Measurements from ENCODE around the gene CCNA1. TPM values are rescaled to one million over a fixed set of nuclear protein-coding genes. Genes with fewer than 3 reads are reported as not detected.

The CCNA1 gene
- total RNA-seq, 1 experiment from 2014 or later, result 2.7 TPM

- no peak overlapping the region for H3K9ac ChIP-seq (ENCODE audit: extremely low read depth, insufficient read length, low read length)
- Mint-ChIP-seq H3K36me3 (ENCODE audit: insufficient read depth in 1 of 3, low read depth in 3 of 3) (peaks cover 6 to 35% (median 18%) of the 10 kb centered on the region in 3 experiments; a peak in 6 of 7 replicates), H3K4me3 (no peak overlapping the region), H3K4me1 (peaks cover 6 to 13% of the 10 kb centered on the region in 2 experiments), H3K27me3 (ENCODE audit: low read depth) (no peaks in the 10 kb centered on the region; the same call in 1 of the 2 replicates), H3K9me3 (peaks cover 35 to 51% of the 10 kb centered on the region in 2 experiments), H3K27ac (no peak overlapping the region)
- H3K56ac ChIP-seq (ENCODE audit: insufficient read length, low read depth, low read length), result no peak overlapping the region
- no peak overlapping the region for H3K14ac ChIP-seq (ENCODE audit: insufficient read depth, low read length)
- H3K27ac ChIP-seq (ENCODE audit: insufficient read length, low read depth, low read length), result no peak overlapping the region
- no peak overlapping the region for H3K4me2 ChIP-seq (ENCODE audit: insufficient read depth, insufficient read length, low read length)
- no peak overlapping the region for H2BK120ac ChIP-seq (ENCODE audit: low read depth, low read length, poor library complexity, severe bottlenecking)
- no peak overlapping the region for H2BK15ac ChIP-seq (ENCODE audit: low read depth, low read length)
- no peak overlapping the region for H2BK5ac ChIP-seq (ENCODE audit: insufficient read length, low read length)
- no peak overlapping the region for H2BK12ac ChIP-seq (ENCODE audit: insufficient read length, low read depth, low read length)
- no CpG with 5 or more reads among the region's 2 CpGs for WGBS (ENCODE audit: extremely low coverage, insufficient read length, low lambda C conversion rate)
- H3K79me2 ChIP-seq (ENCODE audit: insufficient read depth, low read length), result no peaks in the 10 kb centered on the region
- no peaks in the 10 kb centered on the region for H3K23me2 ChIP-seq (ENCODE audit: insufficient read length, low read depth, low read length, poor library complexity, severe bottlenecking)
- no peak overlapping the region for H4K8ac ChIP-seq (replicated peaks; ENCODE audit: insufficient read length, low read depth, low read length)
- no peaks in the 10 kb centered on the region for H4K20me1 ChIP-seq (ENCODE audit: control insufficient read depth, insufficient read depth, insufficient read length)
- no peak overlapping the region for H4K91ac ChIP-seq (ENCODE audit: insufficient read length, low read depth, low read length)
- no peaks in the 10 kb centered on the region for H3K9me3 ChIP-seq (ENCODE audit: control insufficient read depth, low read depth, low read length)
- H3T11ph ChIP-seq (ENCODE audit: low read length), result no peak overlapping the region
- no peak overlapping the region for H2AFZ ChIP-seq (ENCODE audit: low read length)
- no peak for TF ChIP-seq CTCF (conservative IDR thresholded peaks at IDR 0.05)
- H3K4me1 ChIP-seq (ENCODE audit: insufficient read depth, low read length), result no peaks in the 10 kb centered on the region
- no peak overlapping the region for H3K4ac ChIP-seq (ENCODE audit: low read depth, low read length)
- H4K5ac ChIP-seq (ENCODE audit: insufficient read length, low read depth, low read length), result no peak overlapping the region
- no peak for DNase-seq
- H2BK20ac ChIP-seq (ENCODE audit: low read depth, low read length, poor library complexity, severe bottlenecking), result no peak overlapping the region
- no peaks in the 10 kb centered on the region for H3K79me1 ChIP-seq (ENCODE audit: insufficient read depth, low read depth, low read length, poor library complexity, severe bottlenecking)
- no peak overlapping the region for H2AK5ac ChIP-seq (ENCODE audit: insufficient read length, low read length)
- H3K27me3 ChIP-seq (ENCODE audit: insufficient read depth, low read length), result no peaks in the 10 kb centered on the region; the same call in 1 of the 2 replicates
- no peak overlapping the region for H3K18ac ChIP-seq (ENCODE audit: insufficient read length, low read depth, low read length)
- no peak overlapping the region for H3K23ac ChIP-seq (ENCODE audit: insufficient read length, low read depth, low read length)
Measured at GRCh38 chr13:36476661-36477060, 44.4 kb downstream of the CCNA1 start.
